ENCODE results near the gene TUBGCP4.

GRCh38 chr15:43402255-43402654, 31.4 kb downstream of the TUBGCP4 start:
- TF ChIP-seq CTCF (IDR thresholded peaks at IDR 0.05): no peak
- TF ChIP-seq POLR2A (IDR thresholded peaks at IDR 0.05): no peak
